IMR-90 (cell line): ENCODE measurements around the gene ROBO2. TPM values are rescaled to one million over a fixed set of nuclear protein-coding genes. Genes with fewer than 3 reads are reported as not detected.

Source experiments
- ATAC-seq: fragments of 200-7000 bp; cut with Tn5 transposase; 2 replicates; pipeline ENCODE4 v1.9.1; 2020; ENCODE audit warnings: low read depth, mild to moderate bottlenecking, moderate library complexity
- BruUV-seq: library from RNA; stranded (reverse); fragments of 400-500 nt; replicated peaks from 2 replicates; lab custom pipeline; 2021; lab: Mats Ljungman, UMichigan
- CTCF ChIA-PET: fragments of 300-600 bp; formaldehyde crosslinking; extraction: SDS; loops from one replicate; lab custom pipeline; 2021; ENCODE audit warnings: antibody characterized with exemption; lab: Yijun Ruan, JAX
- POLR2A ChIA-PET: fragments of 300-600 bp; sonication (Branson Sonifier 250); formaldehyde crosslinking; loops from one replicate; lab custom pipeline; 2022; ENCODE audit warnings: antibody characterized with exemption; ENCODE audit not compliant: unreplicated experiment; lab: Charles Lee
- DNase-seq: peaks from one replicate; pipeline ENCODE4 v3.0.0; 2013
- H2AFZ ChIP-seq: replicated peaks from 2 replicates; pipeline ENCODE3; 2013; ENCODE audit warnings: low read length, mild to moderate bottlenecking; ENCODE audit not compliant: poor library complexity
- H2AK5ac ChIP-seq: 2 replicates; pipeline ENCODE4 v1.6.1; 2013; ENCODE audit warnings: low read depth, low read length, inconsistent platforms
- H2AK9ac ChIP-seq: replicated peaks from 2 replicates; pipeline ENCODE3; 2013; ENCODE audit warnings: mild to moderate bottlenecking, low read depth, low read length, moderate library complexity; ENCODE audit not compliant: poor library complexity
- H2BK120ac ChIP-seq: 2 replicates; pipeline ENCODE4 v1.6.1; 2013; ENCODE audit warnings: low read depth, low read length, inconsistent platforms
- H2BK15ac ChIP-seq: 3 replicates; pipeline ENCODE4 v1.6.1; 2013; ENCODE audit warnings: low read depth, low read length, inconsistent platforms
- H2BK20ac ChIP-seq: 2 replicates; pipeline ENCODE4 v1.6.1; 2013; ENCODE audit warnings: low read depth, mild to moderate bottlenecking, inconsistent platforms, low read length, moderate library complexity
- H2BK5ac ChIP-seq: 2 replicates; pipeline ENCODE4 v1.6.1; 2013; ENCODE audit warnings: mild to moderate bottlenecking, low read depth, low read length, inconsistent platforms; ENCODE audit not compliant: poor library complexity, severe bottlenecking
- H3K14ac ChIP-seq: replicated peaks from 2 replicates; pipeline ENCODE4 v1.6.1; 2013; ENCODE audit warnings: low read depth, low read length, inconsistent platforms
- H3K18ac ChIP-seq: 2 replicates; pipeline ENCODE4 v1.6.1; 2013; ENCODE audit warnings: low read depth, low read length, control low read depth
- H3K23ac ChIP-seq: 2 replicates; pipeline ENCODE4 v1.6.1; 2013; ENCODE audit warnings: low read depth, low read length, inconsistent platforms
- H3K27ac ChIP-seq: 2 replicates; pipeline ENCODE4 v1.5.1; 2013; ENCODE audit warnings: mild to moderate bottlenecking, control low read depth, low read length; ENCODE audit not compliant: insufficient read depth
- H3K27me3 ChIP-seq: 2 replicates; pipeline ENCODE4 v1.6.1; 2013; ENCODE audit warnings: low read length; ENCODE audit not compliant: control insufficient read depth, insufficient read depth
- H3K36me3 ChIP-seq: 2 replicates; pipeline ENCODE4 v1.6.1; 2013; ENCODE audit warnings: low read length, mixed read lengths; ENCODE audit not compliant: control insufficient read depth, insufficient read depth
- H3K4ac ChIP-seq: 2 replicates; pipeline ENCODE4 v1.6.1; 2013; ENCODE audit warnings: low read depth, low read length, inconsistent platforms
- H3K4me1 ChIP-seq: 2 replicates; pipeline ENCODE4 v1.6.1; 2013; ENCODE audit warnings: low read length, mixed read lengths; ENCODE audit not compliant: control insufficient read depth, insufficient read depth
- H3K4me2 ChIP-seq: 2 replicates; pipeline ENCODE4 v1.6.1; 2013; ENCODE audit warnings: low read depth, mild to moderate bottlenecking, control low read depth, low read length, moderate library complexity
- H3K4me3 ChIP-seq: 2 replicates; pipeline ENCODE4 v1.5.1; 2013; ENCODE audit warnings: low read depth, mild to moderate bottlenecking, control low read depth, low read length, moderate library complexity; ENCODE audit not compliant: insufficient read depth
- H3K56ac ChIP-seq: 2 replicates; pipeline ENCODE4 v1.6.1; 2013; ENCODE audit warnings: low read length, inconsistent platforms; ENCODE audit not compliant: insufficient read depth; ENCODE audit errors: extremely low read depth
- H3K79me1 ChIP-seq, 2 experiments: 2 replicates each; pipeline ENCODE4 v1.6.1; 2013; ENCODE audit warnings: low read length in 2 of 2, inconsistent platforms in 1 of 2, low read depth in 1 of 2
- H3K9ac ChIP-seq: 2 replicates; pipeline ENCODE4 v1.6.1; 2013; ENCODE audit warnings: low read depth, low read length, control low read depth
- H3K9me1 ChIP-seq: 2 replicates; pipeline ENCODE4 v1.6.1; 2013; ENCODE audit warnings: low read length, inconsistent platforms; ENCODE audit not compliant: insufficient read depth
- H3K9me3 ChIP-seq: 2 replicates; pipeline ENCODE4 v1.6.1; 2013; ENCODE audit warnings: low read length; ENCODE audit not compliant: control insufficient read depth, insufficient read depth
- H4K20me1 ChIP-seq: 2 replicates; pipeline ENCODE4 v1.6.1; 2013; ENCODE audit warnings: low read length, inconsistent platforms; ENCODE audit not compliant: insufficient read depth
- H4K5ac ChIP-seq: 2 replicates; pipeline ENCODE4 v1.6.1; 2013; ENCODE audit warnings: mild to moderate bottlenecking, low read depth, low read length, control low read depth
- H4K8ac ChIP-seq, 2 experiments: 2 replicates each; pipeline ENCODE4 v1.6.1; 2013; ENCODE audit warnings: low read depth in 2 of 2, low read length in 2 of 2, control low read depth in 1 of 2, inconsistent platforms in 1 of 2
- H4K91ac ChIP-seq: 2 replicates; pipeline ENCODE4 v1.6.1; 2013; ENCODE audit warnings: low read depth, low read length, inconsistent platforms; ENCODE audit not compliant: insufficient read depth
- BHLHE40 ChIP-seq: fragments of 150-350 bp; IDR thresholded peaks from 2 replicates; pipeline ENCODE4 v1.6.1; 2016; ENCODE audit warnings: mild to moderate bottlenecking, low read depth, low read length
- CEBPB ChIP-seq: IDR thresholded peaks from 2 replicates; pipeline ENCODE4 v1.6.1; 2012; ENCODE audit warnings: low read depth, low read length, improper control_type of control experiment
- CHD1 ChIP-seq: IDR thresholded peaks from 2 replicates; pipeline ENCODE4 v1.6.1; 2012; ENCODE audit warnings: low read depth, low read length, improper control_type of control experiment
- FOS ChIP-seq: fragments of 150-350 bp; IDR thresholded peaks from 2 replicates; pipeline ENCODE4 v1.6.1; 2016; ENCODE audit warnings: low read depth, low read length
- MAFK ChIP-seq: IDR thresholded peaks from 2 replicates; pipeline ENCODE4 v1.6.1; 2012; ENCODE audit warnings: low read depth, low read length, improper control_type of control experiment
- MAZ ChIP-seq: IDR thresholded peaks from 2 replicates; pipeline ENCODE4 v1.6.1; 2012; ENCODE audit warnings: low read depth, mild to moderate bottlenecking, low read length, improper control_type of control experiment, moderate library complexity, borderline replicate concordance
- MXI1 ChIP-seq: IDR thresholded peaks from 2 replicates; pipeline ENCODE4 v1.6.1; 2012; ENCODE audit warnings: low read depth, mild to moderate bottlenecking, low read length, moderate library complexity, borderline replicate concordance
- NFE2L2 ChIP-seq: fragments of 150-350 bp; IDR thresholded peaks from 2 replicates; pipeline ENCODE4 v1.6.1; 2016; ENCODE audit warnings: low read depth, mild to moderate bottlenecking, low read length
- POLR2A ChIP-seq: IDR thresholded peaks from 2 replicates; pipeline ENCODE4 v1.6.1; 2012; ENCODE audit warnings: mild to moderate bottlenecking, low read depth, low read length
- RAD21 ChIP-seq: IDR thresholded peaks from 2 replicates; pipeline ENCODE4 v1.6.1; 2012; ENCODE audit warnings: low read length, improper control_type of control experiment
- RCOR1 ChIP-seq: IDR thresholded peaks from 2 replicates; pipeline ENCODE4 v1.6.1; 2012; ENCODE audit warnings: mild to moderate bottlenecking, low read length, improper control_type of control experiment; ENCODE audit not compliant: insufficient replicate concordance
- RFX5 ChIP-seq: IDR thresholded peaks from 2 replicates; pipeline ENCODE4 v1.8.0; 2012; ENCODE audit warnings: low read depth, mild to moderate bottlenecking, low read length, moderate library complexity
- SMC3 ChIP-seq: fragments of 150-350 bp; IDR thresholded peaks from 2 replicates; pipeline ENCODE4 v1.6.1; 2016; ENCODE audit warnings: low read depth, mild to moderate bottlenecking, antibody characterized with exemption, low read length, moderate library complexity
- WGBS, 2 experiments: methylation state at CpG; one replicate each; pipeline versions ENCODE4 v1.1.5 to v1.1.7; 2013; ENCODE audit warnings: missing lambda C conversion rate in 2 of 2; ENCODE audit not compliant: insufficient read length in 1 of 2; ENCODE audit errors: extremely low coverage in 2 of 2; 5-methylcytosine and 5-hydroxymethylcytosine counted together
- dilution Hi-C: fragments of 300-500 bp; cut with HindIII; formaldehyde crosslinking; loops from one replicate; pipeline ENCODE4 v1.14.3; 2018; ENCODE audit warnings: low sequenced_read_pairs; ENCODE audit not compliant: unreplicated experiment
- in situ Hi-C: fragments of 300-500 bp; cut with MboI; formaldehyde crosslinking; loops from 3 replicates; pipeline ENCODE4 v1.14.3; 2019; ENCODE audit warnings: low sequenced_read_pairs, inconsistent platforms, mixed read lengths
- intact Hi-C: fragments of 100-400 bp; cut with micrococcal nuclease; formaldehyde crosslinking; loops from 2 replicates; pipeline ENCODE4 v1.10.0; 2022
- polyA plus RNA-seq, 3 experiments: library from polyadenylated mRNA; depleted of rRNA; stranded (reverse); fragments of >200 nt; gene quantifications; 2 replicates each; pipeline ENCODE4 v1.2.3, GENCODE V29; 2012; ENCODE audit warnings: low replicate concordance in 1 of 3
- total RNA-seq: library from RNA; depleted of rRNA; stranded (reverse); fragments of >200 nt; gene quantifications from 2 replicates; pipeline ENCODE4 v1.2.3, GENCODE V29; 2012
- TF ChIP-seq, protein P1 (sequence below): fragments of 150-350 bp; IDR thresholded peaks from 2 replicates; pipeline ENCODE4 v1.6.1; 2017; ENCODE audit warnings: mild to moderate bottlenecking, antibody characterized with exemption, low read length, low read depth

ROBO2 gene
- total and polyA plus RNA-seq, 2 of the 4 experiments (the other 2 are of a cell fraction): 9.3 to 14.5 TPM

GRCh38 chr3:77571971-77572715 is 532.2 kb downstream of the ROBO2 start (continued):
- TF ChIP-seq, protein P1, sequence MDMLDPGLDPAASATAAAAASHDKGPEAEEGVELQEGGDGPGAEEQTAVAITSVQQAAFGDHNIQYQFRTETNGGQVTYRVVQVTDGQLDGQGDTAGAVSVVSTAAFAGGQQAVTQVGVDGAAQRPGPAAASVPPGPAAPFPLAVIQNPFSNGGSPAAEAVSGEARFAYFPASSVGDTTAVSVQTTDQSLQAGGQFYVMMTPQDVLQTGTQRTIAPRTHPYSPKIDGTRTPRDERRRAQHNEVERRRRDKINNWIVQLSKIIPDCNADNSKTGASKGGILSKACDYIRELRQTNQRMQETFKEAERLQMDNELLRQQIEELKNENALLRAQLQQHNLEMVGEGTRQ: no peak

DNA sequence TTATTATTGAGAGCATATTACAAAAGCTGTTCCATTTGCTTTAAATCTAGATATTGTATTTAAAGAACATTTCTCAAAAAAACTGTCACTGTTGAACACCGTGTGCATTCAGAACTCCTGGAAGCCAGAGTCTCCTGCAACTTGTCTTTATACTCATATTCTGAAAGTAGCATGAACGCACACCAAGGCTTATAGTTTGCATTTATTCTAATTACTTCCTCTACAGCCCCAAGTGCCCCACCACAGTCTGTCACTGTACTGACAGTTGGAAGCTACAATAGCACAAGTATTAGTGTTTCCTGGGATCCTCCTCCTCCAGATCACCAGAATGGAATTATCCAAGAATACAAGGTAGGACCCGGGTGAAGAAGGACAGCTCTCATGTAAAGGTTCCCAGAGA is 537.4 kb downstream of the ROBO2 start:
- H4K8ac ChIP-seq: no peak overlapping the region
- WGBS, 2 experiments: 100% methylated on average over 2 of the region's 3 CpGs; no CpG with 5 or more reads in 1 of the 2 experiments
- TF ChIP-seq CHD1 (no peak), SMC3 (no peak), MAFK (no peak), NFE2L2 (no peak), FOS (no peak), RFX5 (no peak), RAD21 (no peak), POLR2A (no peak), MXI1 (no peak), MAZ (no peak), RCOR1 (no peak), CEBPB (no peak), BHLHE40 (no peak)
- TF ChIP-seq, protein P1: no peak

More for the DNA sequence above, 537.4 kb downstream of the ROBO2 start:
- H2BK15ac ChIP-seq: no peak overlapping the region
- POLR2A ChIA-PET: no interaction called here
- no peaks in the 10 kb centered on the region for H3K79me1 ChIP-seq
- no peak overlapping the region for H2BK5ac ChIP-seq
- H3K27ac ChIP-seq: no peak overlapping the region
- intact Hi-C loops (no loop called here), dilution Hi-C loops (no loop called here), in situ Hi-C loops (no loop called here)
- H3K56ac ChIP-seq: no peak overlapping the region
- H2BK120ac ChIP-seq: no peak overlapping the region
- no peaks in the 10 kb centered on the region for H3K4me1 ChIP-seq
- CTCF ChIA-PET: no interaction called here
- no peak overlapping the region for H2AK5ac ChIP-seq
- H3K9me1 ChIP-seq: no peaks in the 10 kb centered on the region
- H4K20me1 ChIP-seq: no peaks in the 10 kb centered on the region
- no peak overlapping the region for H3K18ac ChIP-seq
- H3K4ac ChIP-seq: no peak overlapping the region
- H2AK9ac ChIP-seq: no peak overlapping the region
- no peaks in the 10 kb centered on the region for H3K27me3 ChIP-seq
- H3K9ac ChIP-seq: no peak overlapping the region
- no peak overlapping the region for H2AFZ ChIP-seq
- ATAC-seq: no peak
- H3K4me2 ChIP-seq: no peak overlapping the region
- H3K14ac ChIP-seq: no peak overlapping the region
- H3K9me3 ChIP-seq: no peaks in the 10 kb centered on the region
- no peak overlapping the region for H3K4me3 ChIP-seq
- no peaks in the 10 kb centered on the region for H3K36me3 ChIP-seq
- H4K5ac ChIP-seq: no peak overlapping the region
- H4K91ac ChIP-seq: no peak overlapping the region
- BruUV-seq: no TSS peak
- DNase-seq: no peak
- H2BK20ac ChIP-seq: no peak overlapping the region
- no peak overlapping the region for H3K23ac ChIP-seq
